B cell (primary cell): ENCODE results near the gene INSC. TPM values are rescaled to one million over a fixed set of nuclear protein-coding genes. Genes with fewer than 3 reads are reported as not detected.

ENCODE experiments used
- ATAC-seq: fragments of 200-7000 bp; cut with Tn5 transposase; one replicate; pipeline ENCODE4 v1.10.0; 2021; ENCODE audit warnings: low read depth, mild to moderate bottlenecking, moderate number of reproducible peaks, moderate library complexity
- CTCF ChIA-PET: fragments of 350-600 bp; sonication (Branson Sonifier 250); formaldehyde crosslinking; loops from one replicate; lab custom pipeline; 2021; ENCODE audit warnings: antibody characterized with exemption, inconsistent platforms; lab: Charles Lee
- POLR2A ChIA-PET: fragments of 350-600 bp; sonication (Branson Sonifier 250); formaldehyde crosslinking; loops from one replicate; lab custom pipeline; 2021; ENCODE audit warnings: antibody characterized with exemption; lab: Charles Lee
- DNase-seq: peaks from one replicate; pipeline ENCODE4 v3.0.0; 2013
- H2AFZ ChIP-seq: 2 replicates; pipeline ENCODE4 v1.6.1; 2012; ENCODE audit warnings: mild to moderate bottlenecking, low read depth, low read length; ENCODE audit not compliant: insufficient read depth, poor library complexity, severe bottlenecking
- H3K27ac ChIP-seq, 2 donors: 1 replicate in 1 of 2; 2 replicates in 1 of 2; pipeline ENCODE4 v1.5.1; 2012 to 2013; ENCODE audit warnings: low read length in 2 of 2, mild to moderate bottlenecking in 2 of 2, moderate library complexity in 1 of 2
- H3K27me3 ChIP-seq, 4 experiments: fragments of 200-600 bp in 1 of 4; sonication (generic) in 1 of 4; replicated peaks in 1 of 4; 1 replicate in 2 of 4; 2 replicates in 2 of 4; pipeline versions ENCODE4 v1.6.1 to v1.7.0; 2013 to 2016; ENCODE audit warnings: low read length in 3 of 4, mild to moderate bottlenecking in 2 of 4, mixed read lengths in 1 of 4, moderate library complexity in 1 of 4; ENCODE audit not compliant: insufficient read depth in 4 of 4, control insufficient read depth in 3 of 4; ENCODE audit errors: control extremely low read depth in 1 of 4
- H3K36me3 ChIP-seq, 2 experiments: replicated peaks in 1 of 2; 1 replicate in 1 of 2; 2 replicates in 1 of 2; pipeline versions ENCODE4 v1.6.1 to v1.7.1; 2013; ENCODE audit warnings: low read length in 1 of 2; ENCODE audit not compliant: insufficient read depth in 2 of 2, control insufficient read depth in 1 of 2; ENCODE audit errors: control extremely low read depth in 1 of 2, extremely low read depth in 1 of 2
- H3K4me1 ChIP-seq, 2 donors: fragments of 200-600 bp in 1 of 2; sonication (generic) in 1 of 2; 1 replicate in 1 of 2; 2 replicates in 1 of 2; pipeline versions ENCODE4 v1.5.1 to v1.6.1; 2013 to 2017; ENCODE audit warnings: low read length in 2 of 2; ENCODE audit not compliant: control insufficient read depth in 2 of 2, insufficient read depth in 2 of 2
- H3K4me2 ChIP-seq: replicated peaks from 2 replicates; pipeline ENCODE3; 2012; ENCODE audit warnings: mild to moderate bottlenecking, low read depth, low read length; ENCODE audit not compliant: poor library complexity, severe bottlenecking
- H3K4me3 ChIP-seq, 5 experiments: fragments of 200-600 bp in 1 of 5; sonication (generic) in 1 of 5; 1 replicate in 3 of 5; 2 replicates in 2 of 5; pipeline versions ENCODE4 v1.5.1 to v1.7.0; 2011 to 2016; ENCODE audit warnings: low read length in 4 of 5, mild to moderate bottlenecking in 4 of 5, low read depth in 2 of 5, control low read depth in 1 of 5, moderate library complexity in 1 of 5; ENCODE audit not compliant: insufficient read depth in 1 of 5; ENCODE audit errors: control extremely low read depth in 1 of 5, extremely low read depth in 1 of 5
- H3K79me2 ChIP-seq: fragments of 200-600 bp; sonication (generic); one replicate; pipeline ENCODE4 v1.6.0; 2016; ENCODE audit warnings: low read length; ENCODE audit not compliant: control insufficient read depth, insufficient read depth
- H3K9ac ChIP-seq: fragments of 200-600 bp; sonication (generic); 2 replicates; pipeline ENCODE4 v1.6.1; 2017; ENCODE audit warnings: mild to moderate bottlenecking, low read length, moderate library complexity
- H3K9me3 ChIP-seq, 3 donors: one replicate each; pipeline versions ENCODE4 v1.6.1 to v1.7.1; 2013; ENCODE audit warnings: low read length in 2 of 3; ENCODE audit not compliant: control insufficient read depth in 2 of 3, insufficient read depth in 1 of 3; ENCODE audit errors: control extremely low read depth in 1 of 3
- H4K20me1 ChIP-seq: 2 replicates; pipeline ENCODE4 v1.6.0; 2012; ENCODE audit warnings: mild to moderate bottlenecking, low read length; ENCODE audit not compliant: insufficient read depth, control insufficient read depth, poor library complexity, severe bottlenecking
- H3K27ac Mint-ChIP-seq: one replicate; pipeline ENCODE4 v1.8.0; 2021; ENCODE audit warnings: mixed read lengths
- H3K27me3 Mint-ChIP-seq: one replicate; pipeline ENCODE4 v1.8.0; 2021; ENCODE audit warnings: mixed read lengths
- H3K4me1 Mint-ChIP-seq: one replicate; pipeline ENCODE4 v1.8.0; 2021; ENCODE audit warnings: mixed read lengths
- H3K4me3 Mint-ChIP-seq: one replicate; pipeline ENCODE4 v1.8.0; 2021; ENCODE audit warnings: mixed read lengths
- H3K9me3 Mint-ChIP-seq: one replicate; pipeline ENCODE4 v1.8.0; 2022; ENCODE audit warnings: mixed read lengths; ENCODE audit not compliant: insufficient read depth
- CTCF ChIP-seq: fragments of 200-600 bp; IDR thresholded peaks from one replicate; pipeline ENCODE4 v1.8.0; 2022; ENCODE audit warnings: antibody characterized with exemption, mild to moderate bottlenecking
- EZH2 ChIP-seq: IDR thresholded peaks from 2 replicates; pipeline ENCODE4 v1.6.1; 2012; ENCODE audit warnings: borderline replicate concordance, low read depth, mild to moderate bottlenecking, moderate library complexity, low read length; ENCODE audit not compliant: insufficient read depth, poor library complexity, severe bottlenecking
- WGBS: methylation state at CpG from one replicate; pipeline ENCODE4 v1.1.5; 2013; ENCODE audit warnings: missing lambda C conversion rate; ENCODE audit not compliant: insufficient coverage; 5-methylcytosine and 5-hydroxymethylcytosine counted together
- intact Hi-C: fragments of 100-400 bp; cut with micrococcal nuclease; formaldehyde crosslinking; loops from one replicate; pipeline ENCODE4 v1.10.0; 2022
- polyA plus RNA-seq: library from polyadenylated mRNA; depleted of rRNA; stranded (reverse); fragments of >200 nt; gene quantifications from 2 replicates; pipeline ENCODE4 v1.2.3, GENCODE V29; 2012
- total RNA-seq, 2 donors: library from RNA; stranded (reverse); fragments of 120-200 nt in 1 of 2; gene quantifications; 1 replicate in 1 of 2; 2 replicates in 1 of 2; pipeline versions ENCODE4 v1.2.3 to v1.2.4, GENCODE V29; 2013 to 2022

The INSC gene
- total and polyA plus RNA-seq, 2 donors (not counting 1 experiment from before 2014, with no cell fraction given), result 0.10 TPM; not detected in 1

DNA sequence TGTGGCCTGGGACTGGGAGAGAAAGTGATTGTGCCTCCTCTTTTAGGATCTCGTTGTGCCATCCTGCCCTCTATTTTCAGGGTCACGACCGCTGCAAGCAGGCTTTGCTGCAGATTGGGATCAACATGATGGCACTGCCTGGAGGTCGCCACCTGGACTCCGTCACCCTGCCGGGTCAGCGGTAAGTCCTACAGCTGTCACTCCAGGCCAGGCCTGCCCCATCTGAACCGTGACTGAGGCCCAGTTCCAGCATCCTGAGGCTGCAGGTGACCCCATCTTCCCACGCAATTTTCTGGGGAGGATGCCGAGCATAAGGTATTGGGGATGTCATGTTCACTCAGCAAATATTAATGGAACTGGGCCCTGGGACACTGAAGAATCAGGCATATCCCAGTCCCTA lies 34.3 kb downstream of the INSC start:
- Histone ChIP-seq H3K79me2 (no peaks in the 10 kb centered on the region), H3K9me3 (no peaks in the 10 kb centered on the region), H2AFZ (no peak overlapping the region), H4K20me1 (no peaks in the 10 kb centered on the region), H3K27ac (no peak overlapping the region), H3K9ac (no peak overlapping the region), H3K4me2 (no peak overlapping the region), H3K4me1 (peaks cover 18 to 22% of the 10 kb centered on the region in 2 donors), H3K27me3 (no peaks in the 10 kb centered on the region), H3K36me3 (no peaks in the 10 kb centered on the region), H3K4me3 (no peak overlapping the region)
- TF ChIP-seq EZH2 (no peak), CTCF (no peak)
- peaks cover 31% of the 10 kb centered on the region for H3K4me1 Mint-ChIP-seq
- DNase-seq (no peak), ATAC-seq (no peak)
- no peak overlapping the region for H3K4me3 Mint-ChIP-seq
- no peaks in the 10 kb centered on the region for H3K9me3 Mint-ChIP-seq
- ChIA-PET POLR2A (no interaction called here), CTCF (interaction anchor here (0.6 kb wide), 1 partner anchor 50 kb away, joined by 3 read pairs; no protein-coding TSS in a partner anchor)
- intact Hi-C loops, result no loop called here
- WGBS, result 94% methylated on average over 10 of the region's 10 CpGs
- no peak overlapping the region for H3K27ac Mint-ChIP-seq
- H3K27me3 Mint-ChIP-seq, result no peaks in the 10 kb centered on the region

GRCh38 chr11:15150507-15150906 lies 35.8 kb downstream of the INSC start:
- Histone ChIP-seq H3K4me3 (peak overlapping the region in 1 of 5 experiments; percentile 9), H4K20me1 (no peaks in the 10 kb centered on the region), H3K4me2 (peak overlapping the region; percentile 51), H3K9ac (peak overlapping the region; percentile 22), H3K36me3 (no peaks in the 10 kb centered on the region), H3K27me3 (no peaks in the 10 kb centered on the region), H3K27ac (no peak overlapping the region), H3K4me1 (peaks cover 18 to 22% of the 10 kb centered on the region in 2 donors), H3K79me2 (no peaks in the 10 kb centered on the region), H2AFZ (no peak overlapping the region), H3K9me3 (no peaks in the 10 kb centered on the region)
- peaks cover 31% of the 10 kb centered on the region for H3K4me1 Mint-ChIP-seq
- DNase-seq (no peak), ATAC-seq (no peak)
- no peaks in the 10 kb centered on the region for H3K9me3 Mint-ChIP-seq
- TF ChIP-seq CTCF, result no peak
- no peak for TF ChIP-seq EZH2
- 80% methylated on average over 1 of the region's 1 CpG for WGBS
- peak overlapping the region; percentile 66 for H3K4me3 Mint-ChIP-seq
- no peak overlapping the region for H3K27ac Mint-ChIP-seq
- peaks cover 2% of the 10 kb centered on the region for H3K27me3 Mint-ChIP-seq
- ChIA-PET POLR2A (no interaction called here), CTCF (interaction anchor here (0.9 to 1.4 kb wide), 3 partner anchors 9 to 242 kb away, joined by 3 to 4 read pairs (median 3); no protein-coding TSS in a partner anchor)
- intact Hi-C loops, result no loop called here
